Measurements from ENCODE around the gene ACTR5. TPM values are rescaled to one million over a fixed set of nuclear protein-coding genes. Genes with fewer than 3 reads are reported as not detected.

The ACTR5 gene
- polyA plus RNA-seq, 4 donors = 4.7 to 7.9 (median 6.8) TPM

DNA sequence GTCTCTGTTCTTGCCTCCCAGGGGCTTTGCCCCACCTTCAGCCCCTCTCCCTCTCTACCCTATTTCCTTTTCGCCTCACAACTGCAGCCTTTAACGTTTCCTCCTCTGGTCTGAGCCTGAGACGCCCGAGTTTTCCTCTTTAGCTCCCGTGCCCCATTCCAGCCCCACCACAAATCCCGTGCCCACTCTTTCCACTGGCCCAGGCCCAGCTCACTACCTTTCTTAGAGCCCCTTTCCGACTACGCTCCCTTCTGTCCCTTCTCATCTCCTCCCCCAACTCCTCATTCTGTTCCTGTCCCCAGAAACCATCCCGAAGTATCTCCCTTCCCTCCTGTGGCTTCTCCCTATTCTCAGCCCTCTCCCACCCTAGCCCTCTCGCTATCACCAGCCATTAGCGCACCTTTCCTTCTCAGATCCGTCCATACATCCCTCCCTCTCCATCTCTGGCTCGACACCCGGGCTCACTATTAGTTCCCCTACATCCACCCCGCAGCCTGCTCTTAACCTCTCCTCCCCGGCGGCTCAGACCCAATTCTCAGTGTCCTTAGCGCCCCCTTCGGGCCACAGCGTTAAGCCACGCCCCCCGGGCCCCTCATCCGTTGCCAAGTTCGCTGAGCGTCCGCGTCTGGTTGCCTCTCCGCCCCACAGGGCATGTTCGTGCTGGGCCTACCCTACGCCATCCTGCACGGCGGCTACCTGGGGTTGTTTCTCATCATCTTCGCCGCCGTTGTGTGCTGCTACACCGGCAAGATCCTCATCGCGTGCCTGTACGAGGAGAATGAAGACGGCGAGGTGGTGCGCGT lies 21.3 kb upstream of the ACTR5 start:
- Histone ChIP-seq H3K27me3 (ENCODE audit: control insufficient read depth in 3 of 3, insufficient read depth in 3 of 3, low read length in 3 of 3) (peaks cover 42 to 98% (median 80%) of the 10 kb centered on the region in 3 donors), H3K4me3 (ENCODE audit: low read depth in 1 of 3, low read length in 3 of 3) (no peak overlapping the region), H3K4me1 (ENCODE audit: control insufficient read depth in 3 of 3, insufficient read depth in 2 of 3, low read depth in 1 of 3, low read length in 2 of 3) (peaks cover 0 to 3% (median 2%) of the 10 kb centered on the region in 3 donors), H3K27ac (ENCODE audit: low read depth in 1 of 3, low read length in 2 of 3) (no peak overlapping the region), H3K9me3 (ENCODE audit: control insufficient read depth in 2 of 2, insufficient read depth in 1 of 2, low read depth in 1 of 2, low read length in 1 of 2) (no peaks in the 10 kb centered on the region), H3K36me3 (ENCODE audit: control insufficient read depth in 3 of 3, insufficient read depth in 2 of 3, low read depth in 1 of 3, low read length in 3 of 3) (no peaks in the 10 kb centered on the region)
- 4 to 14% (median 11%) methylated on average over 43 of the region's 43 CpGs for WGBS, 3 donors
- no peak for FAIRE-seq
- peak in 1 of 2 donors; percentile 41 for DNase-seq

DNA sequence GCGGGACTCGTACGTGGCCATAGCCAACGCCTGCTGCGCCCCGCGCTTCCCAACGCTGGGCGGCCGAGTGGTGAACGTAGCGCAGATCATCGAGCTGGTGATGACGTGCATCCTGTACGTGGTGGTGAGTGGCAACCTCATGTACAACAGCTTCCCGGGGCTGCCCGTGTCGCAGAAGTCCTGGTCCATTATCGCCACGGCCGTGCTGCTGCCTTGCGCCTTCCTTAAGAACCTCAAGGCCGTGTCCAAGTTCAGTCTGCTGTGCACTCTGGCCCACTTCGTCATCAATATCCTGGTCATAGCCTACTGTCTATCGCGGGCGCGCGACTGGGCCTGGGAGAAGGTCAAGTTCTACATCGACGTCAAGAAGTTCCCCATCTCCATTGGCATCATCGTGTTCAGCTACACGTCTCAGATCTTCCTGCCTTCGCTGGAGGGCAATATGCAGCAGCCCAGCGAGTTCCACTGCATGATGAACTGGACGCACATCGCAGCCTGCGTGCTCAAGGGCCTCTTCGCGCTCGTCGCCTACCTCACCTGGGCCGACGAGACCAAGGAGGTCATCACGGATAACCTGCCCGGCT lies 20.6 kb upstream of the ACTR5 start:
- H3K36me3 ChIP-seq (ENCODE audit: control insufficient read depth in 3 of 3, insufficient read depth in 2 of 3, low read depth in 1 of 3, low read length in 3 of 3) = no peaks in the 10 kb centered on the region
- no peak overlapping the region for H3K4me3 ChIP-seq (ENCODE audit: low read depth in 1 of 3, low read length in 3 of 3)
- WGBS, 3 donors = 7 to 25% (median 22%) methylated on average over 46 of the region's 46 CpGs
- no peaks in the 10 kb centered on the region for H3K9me3 ChIP-seq (ENCODE audit: control insufficient read depth in 2 of 2, insufficient read depth in 1 of 2, low read depth in 1 of 2, low read length in 1 of 2)
- peak in 1 of 2 donors; percentile 13 for DNase-seq
- H3K27ac ChIP-seq (ENCODE audit: low read depth in 1 of 3, low read length in 2 of 3) = no peak overlapping the region
- peaks cover 41 to 97% (median 81%) of the 10 kb centered on the region in 3 donors for H3K27me3 ChIP-seq (ENCODE audit: control insufficient read depth in 3 of 3, insufficient read depth in 3 of 3, low read length in 3 of 3)
- peaks cover 0 to 3% (median 2%) of the 10 kb centered on the region in 3 donors for H3K4me1 ChIP-seq (ENCODE audit: control insufficient read depth in 3 of 3, insufficient read depth in 2 of 3, low read depth in 1 of 3, low read length in 2 of 3)
- no peak for FAIRE-seq

DNA sequence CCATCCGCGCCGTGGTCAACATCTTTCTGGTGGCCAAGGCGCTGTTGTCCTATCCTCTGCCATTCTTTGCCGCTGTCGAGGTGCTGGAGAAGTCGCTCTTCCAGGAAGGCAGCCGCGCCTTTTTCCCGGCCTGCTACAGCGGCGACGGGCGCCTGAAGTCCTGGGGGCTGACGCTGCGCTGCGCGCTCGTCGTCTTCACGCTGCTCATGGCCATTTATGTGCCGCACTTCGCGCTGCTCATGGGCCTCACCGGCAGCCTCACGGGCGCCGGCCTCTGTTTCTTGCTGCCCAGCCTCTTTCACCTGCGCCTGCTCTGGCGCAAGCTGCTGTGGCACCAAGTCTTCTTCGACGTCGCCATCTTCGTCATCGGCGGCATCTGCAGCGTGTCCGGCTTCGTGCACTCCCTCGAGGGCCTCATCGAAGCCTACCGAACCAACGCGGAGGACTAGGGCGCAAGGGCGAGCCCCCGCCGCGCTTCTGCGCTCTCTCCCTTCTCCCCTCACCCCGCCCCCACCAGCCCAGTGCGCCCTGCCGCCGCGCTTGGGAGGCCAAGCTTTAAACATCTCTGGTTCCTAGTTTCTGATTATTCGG lies 20.0 kb upstream of the ACTR5 start:
- Histone ChIP-seq H3K27me3 (ENCODE audit: control insufficient read depth in 3 of 3, insufficient read depth in 3 of 3, low read length in 3 of 3) (peaks cover 36 to 97% (median 79%) of the 10 kb centered on the region in 3 donors), H3K9me3 (ENCODE audit: control insufficient read depth in 2 of 2, insufficient read depth in 1 of 2, low read depth in 1 of 2, low read length in 1 of 2) (no peaks in the 10 kb centered on the region), H3K27ac (ENCODE audit: low read depth in 1 of 3, low read length in 2 of 3) (no peak overlapping the region), H3K36me3 (ENCODE audit: control insufficient read depth in 3 of 3, insufficient read depth in 2 of 3, low read depth in 1 of 3, low read length in 3 of 3) (no peaks in the 10 kb centered on the region), H3K4me3 (ENCODE audit: low read depth in 1 of 3, low read length in 3 of 3) (no peak overlapping the region), H3K4me1 (ENCODE audit: control insufficient read depth in 3 of 3, insufficient read depth in 2 of 3, low read depth in 1 of 3, low read length in 2 of 3) (peaks cover 0 to 3% (median 2%) of the 10 kb centered on the region in 3 donors)
- DNase-seq = peak in 1 of 2 donors; percentile 18
- 3 to 18% (median 13%) methylated on average over 53 to 56 of the region's 56 CpGs for WGBS, 3 donors
- FAIRE-seq = no peak

DNA sequence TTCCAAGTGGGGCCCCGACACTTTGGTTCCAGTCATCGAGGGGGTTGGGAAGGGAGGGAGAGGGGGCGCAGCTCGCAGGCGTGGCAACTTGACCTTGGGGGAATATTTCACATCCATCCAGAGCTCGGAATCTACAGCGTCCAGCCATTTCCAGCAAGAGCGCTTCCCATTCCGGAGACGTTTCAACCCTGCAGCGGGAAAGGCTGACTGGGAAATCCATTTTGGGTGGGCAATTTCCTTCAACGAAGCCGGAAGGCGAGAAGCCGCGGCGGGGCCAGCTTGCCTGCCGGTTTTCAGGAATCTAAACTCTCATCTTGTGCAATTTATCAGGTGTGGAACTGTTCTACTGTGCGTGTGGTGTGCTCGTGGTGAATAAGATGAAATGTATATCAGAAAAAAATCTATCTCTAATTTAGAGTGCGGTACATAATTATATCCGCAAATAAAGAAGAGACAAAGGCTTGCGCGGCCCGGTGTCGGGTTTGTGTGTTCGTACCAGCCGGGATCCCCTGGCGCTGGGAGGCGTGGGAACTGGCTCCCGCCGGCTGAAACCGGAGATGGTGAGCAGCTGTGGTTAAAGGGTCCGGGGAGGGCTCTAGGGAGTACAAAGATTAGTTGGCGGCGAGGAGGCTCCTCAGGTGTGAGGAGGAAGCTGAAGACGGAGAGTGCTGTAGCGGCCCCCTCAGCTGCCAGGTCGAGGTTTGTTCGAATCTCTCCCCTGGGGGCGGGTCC lies 19.2 kb upstream of the ACTR5 start:
- Histone ChIP-seq H3K36me3 (ENCODE audit: control insufficient read depth in 3 of 3, insufficient read depth in 2 of 3, low read depth in 1 of 3, low read length in 3 of 3) (no peaks in the 10 kb centered on the region), H3K27me3 (ENCODE audit: control insufficient read depth in 3 of 3, insufficient read depth in 3 of 3, low read length in 3 of 3) (peaks cover 28 to 92% (median 75%) of the 10 kb centered on the region in 3 donors), H3K9me3 (ENCODE audit: control insufficient read depth in 2 of 2, insufficient read depth in 1 of 2, low read depth in 1 of 2, low read length in 1 of 2) (no peaks in the 10 kb centered on the region), H3K27ac (ENCODE audit: low read depth in 1 of 3, low read length in 2 of 3) (no peak overlapping the region), H3K4me1 (ENCODE audit: control insufficient read depth in 3 of 3, insufficient read depth in 2 of 3, low read depth in 1 of 3, low read length in 2 of 3) (peaks cover 0 to 3% (median 2%) of the 10 kb centered on the region in 3 donors), H3K4me3 (ENCODE audit: low read depth in 1 of 3, low read length in 3 of 3) (no peak overlapping the region)
- no peak for FAIRE-seq
- 2 to 8% (median 7%) methylated on average over 41 of the region's 41 CpGs for WGBS, 3 donors
- DNase-seq = peak in 1 of 2 donors; percentile 12

DNA sequence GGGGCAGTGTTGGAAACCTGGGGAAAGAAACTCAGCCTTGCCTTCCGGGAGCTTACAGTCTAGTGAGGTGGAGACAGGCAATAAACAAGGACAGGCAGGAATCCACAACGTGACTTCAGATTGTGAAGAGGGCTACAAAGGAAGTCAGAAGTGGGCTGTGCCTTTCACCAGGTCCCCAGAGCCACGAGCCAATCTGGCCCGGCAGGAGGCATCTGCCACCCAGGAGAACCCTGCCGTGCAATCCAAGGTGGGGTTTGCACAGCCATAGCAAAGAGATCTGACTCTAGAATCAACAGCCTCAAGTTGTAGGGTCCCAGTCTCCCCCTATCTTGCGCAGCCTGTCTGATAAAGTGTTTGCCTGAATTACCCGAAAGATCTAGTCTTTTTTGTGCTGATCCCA lies 18.5 kb upstream of the ACTR5 start:
- FAIRE-seq (no peak), DNase-seq (no peak)
- no peak overlapping the region for H3K4me3 ChIP-seq (ENCODE audit: low read depth in 1 of 3, low read length in 3 of 3)
- no peaks in the 10 kb centered on the region for H3K9me3 ChIP-seq (ENCODE audit: control insufficient read depth in 2 of 2, insufficient read depth in 1 of 2, low read depth in 1 of 2, low read length in 1 of 2)
- 4 to 8% (median 5%) methylated on average over 7 of the region's 7 CpGs for WGBS, 3 donors
- peaks cover 25 to 86% (median 71%) of the 10 kb centered on the region in 3 donors for H3K27me3 ChIP-seq (ENCODE audit: control insufficient read depth in 3 of 3, insufficient read depth in 3 of 3, low read length in 3 of 3)
- H3K4me1 ChIP-seq (ENCODE audit: control insufficient read depth in 3 of 3, insufficient read depth in 2 of 3, low read depth in 1 of 3, low read length in 2 of 3) = peaks cover 0 to 2% (median 0%) of the 10 kb centered on the region in 3 donors
- H3K36me3 ChIP-seq (ENCODE audit: control insufficient read depth in 3 of 3, insufficient read depth in 2 of 3, low read depth in 1 of 3, low read length in 3 of 3) = no peaks in the 10 kb centered on the region
- H3K27ac ChIP-seq (ENCODE audit: low read depth in 1 of 3, low read length in 2 of 3) = no peak overlapping the region

DNA sequence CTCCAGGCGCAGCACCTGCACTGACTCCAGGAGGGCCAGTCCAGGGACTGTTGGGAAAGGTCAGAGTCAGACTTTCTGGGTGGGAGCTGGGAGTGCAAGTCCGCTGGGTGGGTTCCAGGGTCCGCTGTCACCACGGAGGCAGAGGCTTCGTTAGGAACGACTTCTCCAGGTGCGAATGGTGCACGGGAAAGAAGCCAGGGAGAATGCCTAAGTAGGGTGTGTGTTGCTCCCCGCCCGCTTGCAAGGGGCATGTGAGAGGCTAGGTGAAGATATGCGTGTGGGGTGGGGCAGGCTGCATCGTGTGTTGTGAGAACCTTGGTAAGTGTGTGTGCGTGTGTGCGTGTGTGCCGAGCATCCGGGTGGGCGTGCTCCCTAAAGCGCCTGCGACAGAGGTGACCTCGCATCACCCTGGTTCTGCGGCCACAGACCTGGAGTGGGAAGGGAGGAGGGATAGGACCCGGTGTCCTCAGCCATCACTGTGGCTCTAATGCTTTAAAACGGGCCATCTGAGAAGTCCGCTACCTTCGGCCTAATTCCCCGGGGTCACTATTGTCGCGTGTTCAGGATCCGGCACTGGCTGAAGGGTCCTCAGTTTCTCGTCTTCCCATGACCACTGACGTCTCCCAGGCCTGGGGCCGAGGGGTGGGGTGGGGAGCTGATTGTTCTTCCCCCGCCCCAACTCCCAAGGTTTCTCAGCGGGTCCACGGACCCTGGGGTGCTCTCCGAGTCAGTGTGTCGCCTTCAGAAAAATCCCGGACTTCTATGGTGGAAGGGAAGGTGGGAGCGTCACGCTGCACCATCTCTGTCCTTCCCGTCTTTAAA lies 17.9 kb upstream of the ACTR5 start:
- WGBS, 3 donors = 4 to 5% (median 5%) methylated on average over 39 to 41 of the region's 41 CpGs
- Histone ChIP-seq H3K36me3 (ENCODE audit: control insufficient read depth in 3 of 3, insufficient read depth in 2 of 3, low read depth in 1 of 3, low read length in 3 of 3) (no peaks in the 10 kb centered on the region), H3K27ac (ENCODE audit: low read depth in 1 of 3, low read length in 2 of 3) (no peak overlapping the region), H3K4me3 (ENCODE audit: low read depth in 1 of 3, low read length in 3 of 3) (no peak overlapping the region), H3K4me1 (ENCODE audit: control insufficient read depth in 3 of 3, insufficient read depth in 2 of 3, low read depth in 1 of 3, low read length in 2 of 3) (peaks cover 0 to 2% (median 0%) of the 10 kb centered on the region in 3 donors), H3K9me3 (ENCODE audit: control insufficient read depth in 2 of 2, insufficient read depth in 1 of 2, low read depth in 1 of 2, low read length in 1 of 2) (no peaks in the 10 kb centered on the region), H3K27me3 (ENCODE audit: control insufficient read depth in 3 of 3, insufficient read depth in 3 of 3, low read length in 3 of 3) (peaks cover 21 to 84% (median 68%) of the 10 kb centered on the region in 3 donors)
- FAIRE-seq = no peak
- peak; percentile 24 to 63 for DNase-seq

DNA sequence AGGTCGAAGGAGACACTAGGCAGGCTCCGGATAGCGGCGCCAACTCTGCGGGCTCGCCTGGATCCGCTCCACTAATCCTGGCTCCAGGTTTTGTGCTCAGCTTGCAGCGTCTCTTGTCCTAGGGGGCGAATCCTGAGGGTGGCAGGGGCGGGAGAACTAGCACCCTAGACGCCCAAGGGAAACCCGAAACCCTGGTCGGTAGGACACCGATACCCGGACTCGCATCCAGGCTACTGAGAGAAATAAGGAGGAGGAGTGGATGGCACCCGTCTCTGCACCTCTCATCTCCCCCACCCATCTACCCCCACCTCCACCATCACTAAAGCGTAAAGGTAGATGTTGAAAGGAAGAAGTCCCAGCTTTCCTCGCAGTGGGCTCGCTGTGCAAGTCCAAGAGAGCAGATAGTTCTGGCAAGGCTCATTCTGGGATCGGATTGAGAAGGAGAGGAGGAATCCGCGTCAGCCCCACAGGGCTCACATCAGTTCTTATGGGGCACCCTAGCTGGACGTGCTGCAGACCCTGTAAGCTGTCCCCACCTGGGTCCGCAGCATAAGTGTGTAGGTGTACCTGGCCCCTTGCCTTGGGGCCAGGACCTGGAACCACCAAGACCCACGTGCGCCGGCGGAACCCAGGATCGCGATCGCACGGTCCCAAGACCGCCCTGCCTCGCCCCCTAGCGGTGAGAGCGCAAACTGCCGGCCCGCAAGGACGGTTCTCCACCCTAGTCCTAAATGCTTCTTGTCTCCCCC lies 17.1 kb upstream of the ACTR5 start:
- DNase-seq (peak; percentile 38 to 78), FAIRE-seq (no peak)
- Histone ChIP-seq H3K27me3 (ENCODE audit: control insufficient read depth in 3 of 3, insufficient read depth in 3 of 3, low read length in 3 of 3) (peaks cover 14 to 79% (median 61%) of the 10 kb centered on the region in 3 donors), H3K27ac (ENCODE audit: low read depth in 1 of 3, low read length in 2 of 3) (no peak overlapping the region), H3K9me3 (ENCODE audit: control insufficient read depth in 2 of 2, insufficient read depth in 1 of 2, low read depth in 1 of 2, low read length in 1 of 2) (no peaks in the 10 kb centered on the region), H3K4me3 (ENCODE audit: low read depth in 1 of 3, low read length in 3 of 3) (peak overlapping the region in 1 of 3 donors; percentile 17), H3K36me3 (ENCODE audit: control insufficient read depth in 3 of 3, insufficient read depth in 2 of 3, low read depth in 1 of 3, low read length in 3 of 3) (no peaks in the 10 kb centered on the region), H3K4me1 (ENCODE audit: control insufficient read depth in 3 of 3, insufficient read depth in 2 of 3, low read depth in 1 of 3, low read length in 2 of 3) (peaks cover 0 to 2% (median 0%) of the 10 kb centered on the region in 3 donors)
- 1 to 3% (median 2%) methylated on average over 40 of the region's 40 CpGs for WGBS, 3 donors

Measured in small intestine (tissue), 7 donors.